Hematopoietic multipotent progenitor cell treated with erythropoietin and hydrocortisone succinate and interleukin-3 and kit ligand, for 4 days (in vitro differentiated cells): Measurements from ENCODE around the gene ZNF326.
"Not testable (repeated sequence)": the region's sequence is repeated elsewhere in the genome, so short reads cannot be mapped to it uniquely, and the experiment has no call there.

Experiments used
- DNase-seq: peaks from one replicate; pipeline ENCODE4 v3.0.0-alpha.2; 2015

ZNF326 gene

GRCh38 chr1:89966656-89967055 is 28.3 kb upstream of the ZNF326 start:
- peak; percentile 38 for DNase-seq

GRCh38 chr1:89971600-89971999 is 23.3 kb upstream of the ZNF326 start:
- no peak for DNase-seq

- DNase-seq: no peak
Observed at GRCh38 chr1:89972024-89972423, 22.9 kb upstream of the ZNF326 start.

- DNase-seq: peak; percentile 75
Observed at GRCh38 chr1:89973471-89974127, 21.3 kb upstream of the ZNF326 start.

- DNase-seq: no peak
Observed at GRCh38 chr1:89974256-89974655, 20.7 kb upstream of the ZNF326 start.

GRCh38 chr1:89974696-89975470 is 20.0 kb upstream of the ZNF326 start:
- DNase-seq: no peak

GRCh38 chr1:89975540-89976125 is 19.3 kb upstream of the ZNF326 start:
- peak; percentile 73 for DNase-seq

- no peak for DNase-seq
Observed at GRCh38 chr1:89978755-89979154, 16.2 kb upstream of the ZNF326 start.

- DNase-seq: no peak
Observed at GRCh38 chr1:89980605-89981004, 14.3 kb upstream of the ZNF326 start.

- DNase-seq: not testable (repeated sequence)
Observed at GRCh38 chr1:89982846-89983245, 12.1 kb upstream of the ZNF326 start.

- DNase-seq: not testable (repeated sequence)
Observed at GRCh38 chr1:89984564-89985116, 10.3 kb upstream of the ZNF326 start.

- peak; percentile 49 for DNase-seq
Observed at GRCh38 chr1:89986020-89986419, 8.9 kb upstream of the ZNF326 start.

GRCh38 chr1:89987159-89987819 is 7.6 kb upstream of the ZNF326 start:
- DNase-seq: peak; percentile 90

GRCh38 chr1:89989099-89989498 is 5.8 kb upstream of the ZNF326 start:
- no peak for DNase-seq

- no peak for DNase-seq
Observed at GRCh38 chr1:89989799-89990198, 5.1 kb upstream of the ZNF326 start.

- DNase-seq: no peak
Observed at GRCh38 chr1:89990976-89991831, 3.7 kb upstream of the ZNF326 start.

- DNase-seq: no peak
Observed at GRCh38 chr1:89993541-89993940, 1.4 kb upstream of the ZNF326 start.

- no peak for DNase-seq
Observed at GRCh38 chr1:89994231-89994804, 592 bp upstream of the ZNF326 start.

- peak; percentile 78 for DNase-seq
Observed at GRCh38 chr1:89995598-89996449, 914 bp downstream of the ZNF326 start.

- no peak for DNase-seq
Observed at GRCh38 chr1:89996450-89997110, 1.7 kb downstream of the ZNF326 start.
